ENCODE results near the gene MRAP2. TPM values are rescaled to one million over a fixed set of nuclear protein-coding genes. Genes with fewer than 3 reads are reported as not detected.

MRAP2 gene
- total and polyA plus RNA-seq, 2 donors (not counting 3 experiments of a cell fraction or from before 2014, with no cell fraction given): 5.8 to 8.6 TPM

DNA sequence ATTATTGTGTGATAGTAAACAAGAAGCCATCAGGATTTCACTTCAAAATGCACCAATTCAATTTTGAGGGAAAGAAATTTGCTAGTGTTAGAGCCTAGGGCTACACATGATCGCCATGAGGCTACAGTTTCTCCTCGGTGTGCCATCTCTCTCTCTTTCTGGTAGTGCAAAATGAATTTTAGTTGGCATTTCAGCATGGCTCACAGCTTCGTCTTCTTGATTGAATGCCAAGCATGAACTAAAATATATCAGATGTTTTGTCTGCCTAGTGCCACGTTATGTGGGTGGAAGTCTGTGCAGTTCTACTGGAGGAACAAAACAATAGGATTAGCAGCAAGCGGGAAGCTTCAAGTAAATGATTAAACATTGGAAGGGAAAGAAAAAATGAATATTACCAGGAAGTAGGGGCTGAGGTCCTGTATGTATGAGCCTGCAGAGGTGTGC lies 6.8 kb upstream of the MRAP2 start:
- Histone ChIP-seq H3K27ac (ENCODE audit: insufficient read depth, low read depth, low read length) (no peak overlapping the region), H3K27me3 (ENCODE audit: control insufficient read depth in 2 of 2, insufficient read depth in 2 of 2, low read length in 2 of 2) (no peaks in the 10 kb centered on the region), H3K9me1 (replicated peaks; ENCODE audit: control insufficient read depth, extremely low read depth, insufficient read depth, low read length) (no peaks in the 10 kb centered on the region), H3K4me3 (replicated peaks in 1 of 3; ENCODE audit: insufficient read depth in 1 of 3, low read depth in 1 of 3, low read length in 3 of 3) (no peak overlapping the region), H3K4me1 (ENCODE audit: control insufficient read depth, extremely low read depth, insufficient read depth, low read length) (peaks cover 24% of the 10 kb centered on the region), H3K9ac (replicated peaks; ENCODE audit: extremely low read depth, insufficient read depth, low read length) (no peak overlapping the region), H2AFZ (ENCODE audit: low read depth, low read length) (no peak overlapping the region), H3K4me2 (ENCODE audit: insufficient read depth, low read length) (peak overlapping the region; percentile 48), H3K36me3 (ENCODE audit: control insufficient read depth in 2 of 2, extremely low read depth in 1 of 2, insufficient read depth in 2 of 2, low read length in 2 of 2) (no peaks in the 10 kb centered on the region), H3K79me2 (ENCODE audit: control insufficient read depth, insufficient read depth, low read length) (no peaks in the 10 kb centered on the region), H4K20me1 (replicated peaks; ENCODE audit: control insufficient read depth, extremely low read depth, insufficient read depth, low read length) (no peaks in the 10 kb centered on the region), H3K9me3 (replicated peaks; ENCODE audit: control insufficient read depth, insufficient read depth, low read length) (no peaks in the 10 kb centered on the region)
- FAIRE-seq: peak; percentile 67
- dilution Hi-C loops (cut with MboI; ENCODE audit: extremely low pct_ligation_motif_present, low sequenced_read_pairs) (no loop called here), intact Hi-C loops (cut with micrococcal nuclease) (loop anchor here (2.0 to 5.0 kb wide), 2 partner anchors 142 to 186 kb away; no protein-coding TSS in a partner anchor)
- DNase-seq (ENCODE audit: low read depth, low spot score): peak; percentile 81
- ChIA-PET POLR2A (no interaction called here), CTCF (no interaction called here)
- BruUV-seq (replicated peaks): no TSS peak
- TF ChIP-seq, protein P1, sequence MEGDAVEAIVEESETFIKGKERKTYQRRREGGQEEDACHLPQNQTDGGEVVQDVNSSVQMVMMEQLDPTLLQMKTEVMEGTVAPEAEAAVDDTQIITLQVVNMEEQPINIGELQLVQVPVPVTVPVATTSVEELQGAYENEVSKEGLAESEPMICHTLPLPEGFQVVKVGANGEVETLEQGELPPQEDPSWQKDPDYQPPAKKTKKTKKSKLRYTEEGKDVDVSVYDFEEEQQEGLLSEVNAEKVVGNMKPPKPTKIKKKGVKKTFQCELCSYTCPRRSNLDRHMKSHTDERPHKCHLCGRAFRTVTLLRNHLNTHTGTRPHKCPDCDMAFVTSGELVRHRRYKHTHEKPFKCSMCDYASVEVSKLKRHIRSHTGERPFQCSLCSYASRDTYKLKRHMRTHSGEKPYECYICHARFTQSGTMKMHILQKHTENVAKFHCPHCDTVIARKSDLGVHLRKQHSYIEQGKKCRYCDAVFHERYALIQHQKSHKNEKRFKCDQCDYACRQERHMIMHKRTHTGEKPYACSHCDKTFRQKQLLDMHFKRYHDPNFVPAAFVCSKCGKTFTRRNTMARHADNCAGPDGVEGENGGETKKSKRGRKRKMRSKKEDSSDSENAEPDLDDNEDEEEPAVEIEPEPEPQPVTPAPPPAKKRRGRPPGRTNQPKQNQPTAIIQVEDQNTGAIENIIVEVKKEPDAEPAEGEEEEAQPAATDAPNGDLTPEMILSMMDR (IDR thresholded peaks at IDR 0.05; ENCODE audit: extremely low read depth in 1 of 2, insufficient read depth in 1 of 2, low read depth in 1 of 2, low read length in 2 of 2): no peak
- TF ChIP-seq EZH2 (IDR thresholded peaks at IDR 0.05; ENCODE audit: borderline replicate concordance, low read depth, low read length, severe bottlenecking) (no peak), POLR2A (IDR thresholded peaks at IDR 0.05; ENCODE audit: low read depth, low read length) (no peak), POLR2AphosphoS5 (IDR thresholded peaks at IDR 0.05; ENCODE audit: insufficient read depth, low read depth, low read length) (no peak), GATA2 (IDR thresholded peaks at IDR 0.05; ENCODE audit: insufficient read depth, insufficient read length, low read depth, low read length) (no peak), JUN (IDR thresholded peaks at IDR 0.05; ENCODE audit: borderline replicate concordance, insufficient read depth, insufficient read length, low read depth) (no peak), MYC (IDR thresholded peaks at IDR 0.05; ENCODE audit: low read depth, low read length) (no peak), FOS (IDR thresholded peaks at IDR 0.05; ENCODE audit: borderline replicate concordance, insufficient read depth, low read length) (no peak)
- TF ChIP-seq, protein P2, sequence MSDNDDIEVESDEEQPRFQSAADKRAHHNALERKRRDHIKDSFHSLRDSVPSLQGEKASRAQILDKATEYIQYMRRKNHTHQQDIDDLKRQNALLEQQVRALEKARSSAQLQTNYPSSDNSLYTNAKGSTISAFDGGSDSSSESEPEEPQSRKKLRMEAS (IDR thresholded peaks at IDR 0.05; ENCODE audit: insufficient read depth, insufficient read length): no peak
